Bronchial epithelial cell (primary cell): ENCODE data around the gene AOC2. TPM values are rescaled to one million over a fixed set of nuclear protein-coding genes. Genes with fewer than 3 reads are reported as not detected.

ENCODE experiments used
- DNase-seq: peaks from one replicate; pipeline ENCODE4 v3.0.0-alpha.2; 2010; ENCODE audit warnings: low read depth
- FAIRE-seq: peaks from 2 replicates; lab custom pipeline; 2011; peaks lifted over from hg19 to GRCh38; lab: Jason Lieb, UNC
- H3K27me3 ChIP-seq: 2 replicates; pipeline ENCODE4 v1.5.1; 2011; ENCODE audit warnings: low read length; ENCODE audit not compliant: control insufficient read depth, insufficient read depth
- H3K36me3 ChIP-seq: 2 replicates; pipeline ENCODE4 v1.5.1; 2011; ENCODE audit warnings: low read length; ENCODE audit not compliant: control insufficient read depth, insufficient read depth
- H3K4me3 ChIP-seq: 2 replicates; pipeline ENCODE4 v1.5.1; 2011; ENCODE audit warnings: mild to moderate bottlenecking, low read depth, low read length, control low read depth
- CTCF ChIP-seq: IDR thresholded peaks from 2 replicates; pipeline ENCODE4 v1.5.1; 2011; ENCODE audit warnings: mild to moderate bottlenecking, moderate library complexity, low read length, control low read depth, inconsistent platforms; ENCODE audit not compliant: insufficient read depth, severe bottlenecking
- total RNA-seq: library from RNA; depleted of rRNA; stranded (reverse); fragments of >200 nt; gene quantifications from 2 replicates; pipeline ENCODE4 v1.2.1, GENCODE V29; 2014

Gene AOC2
- total RNA-seq, 1 donor from 2014 or later: 0.79 TPM

GRCh38 chr17:42798011-42798382, 46.4 kb upstream of the AOC2 start:
- no peak for FAIRE-seq
- no peak for TF ChIP-seq CTCF
- Histone ChIP-seq H3K27me3 (no peaks in the 10 kb centered on the region), H3K36me3 (peaks cover 4% of the 10 kb centered on the region), H3K4me3 (peak overlapping the region; percentile 76)
- DNase-seq: no peak

- peak; percentile 17 for TF ChIP-seq CTCF
- peak; percentile 67 for DNase-seq
- no peak for FAIRE-seq
- H3K27me3 ChIP-seq: no peaks in the 10 kb centered on the region
- H3K36me3 ChIP-seq: peaks cover 4% of the 10 kb centered on the region
- H3K4me3 ChIP-seq: peak within 1 kb of the TSS; percentile 76
Observed at GRCh38 chr17:42798383-42799380, 45.7 kb upstream of the AOC2 start, which contains the start of the genes CNTD1 and COA3. Gene CNTD1 (plus strand): TSS chr17:42798861. CDS start chr17:42799068, 207 bp downstream. Gene COA3 (minus strand): TSS chr17:42798704. CDS start chr17:42798681, 23 bp downstream.

- FAIRE-seq: no peak
- Histone ChIP-seq H3K27me3 (no peaks in the 10 kb centered on the region), H3K4me3 (no peak overlapping the region), H3K36me3 (no peaks in the 10 kb centered on the region)
- DNase-seq: no peak
- no peak for TF ChIP-seq CTCF
Observed at GRCh38 chr17:42803074-42803883, 41.1 kb upstream of the AOC2 start.

- DNase-seq (no peak), FAIRE-seq (no peak)
- no peaks in the 10 kb centered on the region for H3K27me3 ChIP-seq
- no peak for TF ChIP-seq CTCF
- H3K4me3 ChIP-seq: no peak overlapping the region
- no peaks in the 10 kb centered on the region for H3K36me3 ChIP-seq
Observed at GRCh38 chr17:42804918-42805367, 39.4 kb upstream of the AOC2 start.

- Histone ChIP-seq H3K27me3 (no peaks in the 10 kb centered on the region), H3K4me3 (no peak overlapping the region), H3K36me3 (peaks cover 7% of the 10 kb centered on the region)
- no peak for TF ChIP-seq CTCF
- FAIRE-seq (no peak), DNase-seq (no peak)
Observed at GRCh38 chr17:42806249-42806648, 38.1 kb upstream of the AOC2 start.
